ENCODE results near the gene DNAJC4. TPM values are rescaled to one million over a fixed set of nuclear protein-coding genes. Genes with fewer than 3 reads are reported as not detected.

DNAJC4 gene
- total and polyA plus RNA-seq, 9 of the 15 experiments (the other 6 are each of a cell fraction or from before 2014, with no cell fraction given), result 4.0 to 32.6 (median 19.9) TPM

DNA sequence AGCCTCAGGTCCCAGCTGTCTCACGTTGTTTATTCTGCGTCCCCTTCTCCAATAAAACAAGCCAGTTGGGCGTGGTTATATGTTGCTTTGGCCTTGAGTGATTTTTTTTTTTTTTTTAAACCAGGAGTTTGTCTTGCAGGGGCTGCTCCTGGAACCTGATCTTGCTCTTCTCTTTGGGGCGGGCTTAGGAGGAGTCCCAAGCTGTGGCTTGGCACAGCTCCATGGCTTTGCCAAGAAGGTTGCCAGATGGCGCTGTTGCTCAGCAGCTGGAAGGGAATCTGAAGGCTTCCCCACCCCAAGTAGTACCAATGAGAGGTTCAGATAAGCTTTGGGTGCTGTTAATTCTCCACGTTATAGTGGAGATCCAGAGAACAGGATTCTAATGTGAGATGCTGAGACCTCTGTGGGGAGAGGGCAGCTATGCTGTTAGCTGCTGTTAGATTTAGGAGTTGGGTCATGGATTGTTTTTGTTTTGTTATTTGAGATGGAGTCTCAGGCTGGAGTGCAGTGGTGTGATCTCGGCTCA is 25.8 kb upstream of the DNAJC4 start (continued):
- TF ChIP-seq, protein P1, sequence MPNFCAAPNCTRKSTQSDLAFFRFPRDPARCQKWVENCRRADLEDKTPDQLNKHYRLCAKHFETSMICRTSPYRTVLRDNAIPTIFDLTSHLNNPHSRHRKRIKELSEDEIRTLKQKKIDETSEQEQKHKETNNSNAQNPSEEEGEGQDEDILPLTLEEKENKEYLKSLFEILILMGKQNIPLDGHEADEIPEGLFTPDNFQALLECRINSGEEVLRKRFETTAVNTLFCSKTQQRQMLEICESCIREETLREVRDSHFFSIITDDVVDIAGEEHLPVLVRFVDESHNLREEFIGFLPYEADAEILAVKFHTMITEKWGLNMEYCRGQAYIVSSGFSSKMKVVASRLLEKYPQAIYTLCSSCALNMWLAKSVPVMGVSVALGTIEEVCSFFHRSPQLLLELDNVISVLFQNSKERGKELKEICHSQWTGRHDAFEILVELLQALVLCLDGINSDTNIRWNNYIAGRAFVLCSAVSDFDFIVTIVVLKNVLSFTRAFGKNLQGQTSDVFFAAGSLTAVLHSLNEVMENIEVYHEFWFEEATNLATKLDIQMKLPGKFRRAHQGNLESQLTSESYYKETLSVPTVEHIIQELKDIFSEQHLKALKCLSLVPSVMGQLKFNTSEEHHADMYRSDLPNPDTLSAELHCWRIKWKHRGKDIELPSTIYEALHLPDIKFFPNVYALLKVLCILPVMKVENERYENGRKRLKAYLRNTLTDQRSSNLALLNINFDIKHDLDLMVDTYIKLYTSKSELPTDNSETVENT (CRISPR knock-in tag; IDR thresholded peaks at IDR 0.05), result no peak
- TF ChIP-seq ZNF232 (CRISPR knock-in tag; IDR thresholded peaks at IDR 0.05) (no peak), IRF2 (CRISPR knock-in tag; IDR thresholded peaks at IDR 0.05) (no peak), MEIS2 (IDR thresholded peaks at IDR 0.05; ENCODE audit: partially characterized antibody) (no peak), MYC (IDR thresholded peaks at IDR 0.05; ENCODE audit: low read depth, low read length) (peak; percentile 77), MYC (CRISPR knock-in tag; IDR thresholded peaks at IDR 0.05; ENCODE audit: borderline replicate concordance, low read depth) (no peak), MAFK (IDR thresholded peaks at IDR 0.05; ENCODE audit: low read length) (peak; percentile 36; the same call in 1 of the 2 replicates), FOXJ2 (tag; IDR thresholded peaks at IDR 0.05) (no peak), NUFIP1 (IDR thresholded peaks at IDR 0.05; ENCODE audit: partially characterized antibody) (no peak)
- TF ChIP-seq, protein P2, sequence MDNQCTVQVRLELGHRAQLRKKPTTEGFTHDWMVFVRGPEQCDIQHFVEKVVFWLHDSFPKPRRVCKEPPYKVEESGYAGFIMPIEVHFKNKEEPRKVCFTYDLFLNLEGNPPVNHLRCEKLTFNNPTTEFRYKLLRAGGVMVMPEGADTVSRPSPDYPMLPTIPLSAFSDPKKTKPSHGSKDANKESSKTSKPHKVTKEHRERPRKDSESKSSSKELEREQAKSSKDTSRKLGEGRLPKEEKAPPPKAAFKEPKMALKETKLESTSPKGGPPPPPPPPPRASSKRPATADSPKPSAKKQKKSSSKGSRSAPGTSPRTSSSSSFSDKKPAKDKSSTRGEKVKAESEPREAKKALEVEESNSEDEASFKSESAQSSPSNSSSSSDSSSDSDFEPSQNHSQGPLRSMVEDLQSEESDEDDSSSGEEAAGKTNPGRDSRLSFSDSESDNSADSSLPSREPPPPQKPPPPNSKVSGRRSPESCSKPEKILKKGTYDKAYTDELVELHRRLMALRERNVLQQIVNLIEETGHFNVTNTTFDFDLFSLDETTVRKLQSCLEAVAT (IDR thresholded peaks at IDR 0.05), result 0 out of 4 replicates have a peak, but pooled peaks of 1 of the 2 experiments have one; percentile 34
- TF ChIP-seq, protein P3, sequence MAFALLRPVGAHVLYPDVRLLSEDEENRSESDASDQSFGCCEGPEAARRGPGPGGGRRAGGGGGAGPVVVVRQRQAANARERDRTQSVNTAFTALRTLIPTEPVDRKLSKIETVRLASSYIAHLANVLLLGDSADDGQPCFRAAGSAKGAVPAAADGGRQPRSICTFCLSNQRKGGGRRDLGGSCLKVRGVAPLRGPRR (CRISPR knock-in tag; IDR thresholded peaks at IDR 0.05), result no peak
- TF ChIP-seq, protein P4, sequence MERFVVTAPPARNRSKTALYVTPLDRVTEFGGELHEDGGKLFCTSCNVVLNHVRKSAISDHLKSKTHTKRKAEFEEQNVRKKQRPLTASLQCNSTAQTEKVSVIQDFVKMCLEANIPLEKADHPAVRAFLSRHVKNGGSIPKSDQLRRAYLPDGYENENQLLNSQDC (CRISPR knock-in tag; IDR thresholded peaks at IDR 0.05), result no peak
- TF ChIP-seq, protein P5, sequence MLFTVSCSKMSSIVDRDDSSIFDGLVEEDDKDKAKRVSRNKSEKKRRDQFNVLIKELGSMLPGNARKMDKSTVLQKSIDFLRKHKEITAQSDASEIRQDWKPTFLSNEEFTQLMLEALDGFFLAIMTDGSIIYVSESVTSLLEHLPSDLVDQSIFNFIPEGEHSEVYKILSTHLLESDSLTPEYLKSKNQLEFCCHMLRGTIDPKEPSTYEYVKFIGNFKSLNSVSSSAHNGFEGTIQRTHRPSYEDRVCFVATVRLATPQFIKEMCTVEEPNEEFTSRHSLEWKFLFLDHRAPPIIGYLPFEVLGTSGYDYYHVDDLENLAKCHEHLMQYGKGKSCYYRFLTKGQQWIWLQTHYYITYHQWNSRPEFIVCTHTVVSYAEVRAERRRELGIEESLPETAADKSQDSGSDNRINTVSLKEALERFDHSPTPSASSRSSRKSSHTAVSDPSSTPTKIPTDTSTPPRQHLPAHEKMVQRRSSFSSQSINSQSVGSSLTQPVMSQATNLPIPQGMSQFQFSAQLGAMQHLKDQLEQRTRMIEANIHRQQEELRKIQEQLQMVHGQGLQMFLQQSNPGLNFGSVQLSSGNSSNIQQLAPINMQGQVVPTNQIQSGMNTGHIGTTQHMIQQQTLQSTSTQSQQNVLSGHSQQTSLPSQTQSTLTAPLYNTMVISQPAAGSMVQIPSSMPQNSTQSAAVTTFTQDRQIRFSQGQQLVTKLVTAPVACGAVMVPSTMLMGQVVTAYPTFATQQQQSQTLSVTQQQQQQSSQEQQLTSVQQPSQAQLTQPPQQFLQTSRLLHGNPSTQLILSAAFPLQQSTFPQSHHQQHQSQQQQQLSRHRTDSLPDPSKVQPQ (CRISPR knock-in tag; IDR thresholded peaks at IDR 0.05; ENCODE audit: borderline replicate concordance), result no peak
- TF ChIP-seq, protein P6, sequence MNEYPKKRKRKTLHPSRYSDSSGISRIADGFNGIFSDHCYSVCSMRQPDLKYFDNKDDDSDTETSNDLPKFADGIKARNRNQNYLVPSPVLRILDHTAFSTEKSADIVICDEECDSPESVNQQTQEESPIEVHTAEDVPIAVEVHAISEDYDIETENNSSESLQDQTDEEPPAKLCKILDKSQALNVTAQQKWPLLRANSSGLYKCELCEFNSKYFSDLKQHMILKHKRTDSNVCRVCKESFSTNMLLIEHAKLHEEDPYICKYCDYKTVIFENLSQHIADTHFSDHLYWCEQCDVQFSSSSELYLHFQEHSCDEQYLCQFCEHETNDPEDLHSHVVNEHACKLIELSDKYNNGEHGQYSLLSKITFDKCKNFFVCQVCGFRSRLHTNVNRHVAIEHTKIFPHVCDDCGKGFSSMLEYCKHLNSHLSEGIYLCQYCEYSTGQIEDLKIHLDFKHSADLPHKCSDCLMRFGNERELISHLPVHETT (CRISPR knock-in tag; conservative IDR thresholded peaks at IDR 0.05 in 1 of 2, IDR thresholded peaks at IDR 0.05 in 1 of 2), result no peak
